Left ventricle myocardium superior (tissue), 1 donor: Measurements from ENCODE around the gene ABR. TPM values are rescaled to one million over a fixed set of nuclear protein-coding genes. Genes with fewer than 3 reads are reported as not detected.
"Not testable (repeated sequence)": the region's sequence is repeated elsewhere in the genome, so short reads cannot be mapped to it uniquely, and the experiment has no call there.

Experiments used
- ATAC-seq: fragments of 200-7000 bp; cut with Tn5 transposase; one replicate; pipeline ENCODE4 v1.9.1; 2020; ENCODE audit warnings: mild to moderate bottlenecking, moderate library complexity
- DNase-seq: peaks from one replicate; pipeline ENCODE4 v3.0.0-alpha.2; 2020
- intact Hi-C: fragments of 100-400 bp; cut with micrococcal nuclease; formaldehyde crosslinking; loops from one replicate; pipeline ENCODE4 v1.11.0; 2022
- total RNA-seq: library from RNA; stranded (reverse); fragmentation: NEBNext Ultra II Directional; extraction: Animal tissue kit (Norgen Biotek cat#: 25700); gene quantifications from one replicate; pipeline ENCODE4 v1.2.1, GENCODE V29; 2021
- donor health status: DM: no; HTN: yes; CAD: no; lungs with severe emphysema.

The ABR gene
- total RNA-seq, 1 donor from 2014 or later: 167 TPM

DNA sequence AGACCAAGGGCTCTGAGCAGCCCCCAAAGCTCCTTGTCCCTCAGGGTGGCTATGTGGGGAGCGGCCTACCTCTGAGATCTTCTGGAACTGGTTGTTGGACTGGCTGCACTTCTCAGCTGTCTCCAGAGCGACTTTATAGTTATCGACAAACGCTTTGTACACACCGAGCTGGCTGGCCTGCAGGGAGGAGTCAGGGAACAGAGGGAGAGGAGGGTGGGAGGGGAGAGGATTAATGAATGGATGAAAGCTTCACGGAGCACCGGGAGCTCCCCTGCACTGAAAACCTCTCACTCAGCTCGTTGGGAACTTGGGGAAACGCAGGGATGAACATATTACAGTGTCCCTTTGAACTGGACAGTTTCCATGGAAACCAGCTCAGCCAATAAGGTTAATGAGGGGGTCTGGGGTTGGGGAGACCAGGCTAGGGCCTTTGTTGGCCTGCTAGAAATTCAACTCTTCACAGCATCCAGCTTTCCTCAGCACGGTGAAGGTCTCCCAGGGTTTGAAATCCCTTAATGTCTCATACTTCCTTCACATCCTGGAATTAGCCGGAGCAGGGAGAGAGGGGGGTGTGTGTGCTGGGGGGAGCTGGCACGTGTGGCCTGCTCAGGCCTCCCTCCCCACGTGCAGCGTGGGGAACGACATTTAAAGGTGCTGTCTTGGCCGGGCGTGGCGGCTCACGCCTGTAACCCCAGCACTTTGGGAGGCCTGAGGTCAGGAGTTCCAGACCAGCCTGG is 96.2 kb downstream of the ABR start:
- no peak for ATAC-seq
- no peak for DNase-seq
- intact Hi-C loops: no loop called here

DNA sequence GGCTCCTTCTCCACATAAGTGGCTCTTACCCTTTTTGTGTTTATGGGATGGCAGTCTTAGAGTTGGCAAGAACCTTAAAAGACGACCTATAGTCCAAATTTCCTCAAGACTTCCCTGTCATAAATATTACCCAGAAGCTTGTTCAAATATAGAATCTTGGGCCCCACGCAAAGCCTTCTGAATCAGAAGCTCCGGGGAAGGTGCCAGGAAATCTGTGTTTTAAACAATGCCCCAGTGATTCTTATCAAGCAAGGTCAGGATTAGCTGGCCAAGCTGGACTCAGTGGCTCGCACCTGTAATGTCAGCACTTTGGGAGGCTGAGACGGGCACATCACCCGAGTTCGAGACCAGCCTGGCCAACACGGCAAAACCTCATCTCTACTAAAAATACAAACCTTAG is 97.2 kb downstream of the ABR start:
- DNase-seq: no peak
- no peak for ATAC-seq
- intact Hi-C loops: no loop called here

DNA sequence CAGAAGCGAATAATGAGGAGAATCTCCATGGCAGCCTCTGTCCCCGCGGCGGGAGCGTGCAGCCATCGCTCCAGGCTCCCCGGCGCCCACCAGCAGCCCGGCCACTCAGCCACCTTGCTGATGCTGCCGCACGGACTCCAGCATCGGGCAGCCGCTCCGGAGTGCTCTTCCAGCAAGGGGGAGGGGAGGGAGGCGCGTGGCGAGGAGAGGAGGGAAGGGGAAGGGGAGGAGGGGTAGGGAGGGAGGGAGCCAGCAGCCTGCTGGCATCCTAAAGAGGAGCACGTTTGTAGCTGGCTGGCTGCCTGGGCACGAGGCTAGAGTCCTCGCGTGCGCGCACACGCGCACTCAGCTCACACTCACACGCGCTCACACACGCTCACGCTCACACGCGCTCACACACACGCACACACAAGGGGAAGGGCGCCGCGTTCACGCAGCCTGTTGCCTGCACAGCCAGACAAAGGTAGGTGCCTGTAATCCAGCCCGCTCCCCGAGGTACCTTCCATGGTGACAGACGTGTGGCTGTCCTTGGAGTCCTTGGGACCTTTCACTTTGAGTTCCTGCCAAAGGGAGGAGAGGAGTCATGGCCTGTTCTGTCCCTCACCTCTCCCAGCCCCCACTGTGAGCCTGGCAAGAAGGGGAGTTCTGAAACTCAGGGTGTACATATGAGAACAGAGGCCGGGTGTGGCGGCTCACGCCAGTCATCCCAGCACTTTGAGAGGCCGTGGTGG is 100.8 kb downstream of the ABR start:
- ATAC-seq (peak; percentile 82), DNase-seq (peak; percentile 82)
- intact Hi-C loops: no loop called here

DNA sequence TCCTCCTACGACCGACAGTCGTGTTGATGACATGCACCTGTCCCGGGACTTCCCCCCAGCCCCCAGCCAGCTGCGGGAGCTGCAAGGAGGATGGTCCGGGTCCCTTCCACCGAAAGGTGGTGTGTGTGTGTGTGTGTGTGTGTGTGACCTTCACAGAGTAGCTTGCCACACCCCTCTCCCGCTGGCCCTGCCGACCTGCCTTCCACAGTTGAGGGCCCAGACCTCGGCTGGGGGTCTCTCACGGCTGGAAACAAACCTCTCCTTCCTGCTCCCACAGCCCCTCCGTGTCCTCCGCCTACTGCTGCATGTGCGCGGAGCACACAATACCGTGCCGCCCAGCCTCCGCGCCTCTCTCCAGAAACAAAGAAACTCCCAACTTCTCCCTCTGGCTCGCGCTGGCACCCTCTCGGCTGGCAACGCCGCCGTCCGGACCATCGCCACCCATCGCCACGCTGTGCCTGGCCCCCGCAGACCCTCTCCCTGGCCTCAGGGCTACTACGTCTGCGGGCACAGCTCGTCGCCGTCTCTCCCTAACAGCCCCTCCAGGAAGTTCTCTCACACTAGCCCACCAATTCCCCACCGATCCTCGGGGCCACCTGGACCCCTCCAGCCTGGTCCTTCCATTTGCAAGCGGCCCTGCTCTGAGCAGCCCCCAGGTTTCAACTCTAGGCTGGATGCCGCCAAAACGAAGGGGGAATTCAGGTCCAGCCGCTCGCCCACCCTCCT is 101.6 kb downstream of the ABR start:
- DNase-seq: no peak
- intact Hi-C loops: no loop called here
- no peak for ATAC-seq

DNA sequence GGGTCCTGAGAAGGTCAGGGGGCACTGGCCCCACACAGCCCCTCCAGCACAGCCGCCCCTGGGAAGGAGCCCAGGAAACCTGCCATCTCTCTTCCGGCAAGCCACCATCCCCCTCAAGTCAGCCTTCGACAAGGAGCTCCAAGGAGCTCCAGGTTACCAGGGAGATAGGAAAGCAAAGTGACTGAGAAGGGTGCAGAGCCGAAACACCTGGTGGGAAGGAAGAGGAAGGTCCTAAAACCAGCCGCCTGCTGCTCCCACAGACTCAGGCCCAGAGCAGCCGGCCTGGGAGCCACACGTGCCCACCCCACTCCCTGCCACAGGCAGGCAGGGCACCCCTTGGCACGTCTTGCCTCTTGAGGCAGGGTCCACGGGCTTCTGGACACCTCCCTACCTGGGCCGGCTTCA is 102.2 kb downstream of the ABR start:
- DNase-seq (no peak), ATAC-seq (no peak)
- intact Hi-C loops: no loop called here

DNA sequence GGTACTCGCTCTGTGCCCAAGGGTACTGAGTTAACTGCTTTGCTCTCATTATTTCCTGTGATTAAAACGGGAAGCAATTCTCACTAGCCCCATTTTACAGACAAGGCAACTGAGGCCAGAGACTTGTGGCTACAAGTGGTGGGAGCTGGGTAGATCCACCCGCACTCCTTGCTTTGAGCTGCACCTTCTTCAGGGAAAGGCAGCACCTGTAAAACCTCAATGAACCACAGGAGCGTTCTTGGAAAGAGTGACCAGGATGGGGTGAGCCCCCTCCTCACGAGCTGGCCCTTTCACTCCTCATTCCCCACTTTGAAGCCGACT is 102.8 kb downstream of the ABR start:
- ATAC-seq (no peak), DNase-seq (peak; percentile 11)
- intact Hi-C loops: no loop called here

DNA sequence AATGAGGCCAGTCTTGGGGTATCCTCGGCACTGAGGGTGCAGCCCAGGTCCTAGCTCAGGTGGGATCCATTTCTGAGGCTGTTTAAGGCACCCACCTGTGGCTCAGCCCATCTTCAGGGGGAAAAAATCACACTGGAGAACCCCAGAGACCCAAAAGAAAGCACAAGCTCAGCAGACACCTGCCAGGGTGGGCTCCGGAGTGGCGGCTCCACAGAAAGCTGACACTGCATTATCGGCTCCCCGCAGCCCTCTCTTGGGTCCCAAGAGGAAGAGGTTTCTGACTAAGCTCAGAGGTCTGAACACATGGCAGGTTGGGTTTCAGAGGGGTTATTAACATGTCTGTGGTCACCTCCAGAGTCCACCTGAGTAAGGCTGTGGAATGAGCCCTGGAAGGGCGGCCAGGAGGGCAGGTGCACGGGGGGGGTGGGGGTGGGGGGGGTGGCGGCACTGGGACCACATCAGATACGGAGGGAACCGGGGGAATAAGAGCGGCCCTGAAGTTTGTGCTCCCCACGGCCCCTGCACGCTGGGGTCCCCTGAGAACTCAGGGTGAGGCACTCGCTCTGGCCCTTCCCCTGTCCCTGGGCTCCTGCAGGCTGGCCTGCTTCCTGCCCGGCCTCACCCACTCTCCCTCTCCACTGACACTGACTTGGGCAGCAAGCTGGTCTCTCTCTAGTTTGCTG is 103.3 kb downstream of the ABR start:
- no peak for ATAC-seq
- intact Hi-C loops: no loop called here
- peak; percentile 10 for DNase-seq

DNA sequence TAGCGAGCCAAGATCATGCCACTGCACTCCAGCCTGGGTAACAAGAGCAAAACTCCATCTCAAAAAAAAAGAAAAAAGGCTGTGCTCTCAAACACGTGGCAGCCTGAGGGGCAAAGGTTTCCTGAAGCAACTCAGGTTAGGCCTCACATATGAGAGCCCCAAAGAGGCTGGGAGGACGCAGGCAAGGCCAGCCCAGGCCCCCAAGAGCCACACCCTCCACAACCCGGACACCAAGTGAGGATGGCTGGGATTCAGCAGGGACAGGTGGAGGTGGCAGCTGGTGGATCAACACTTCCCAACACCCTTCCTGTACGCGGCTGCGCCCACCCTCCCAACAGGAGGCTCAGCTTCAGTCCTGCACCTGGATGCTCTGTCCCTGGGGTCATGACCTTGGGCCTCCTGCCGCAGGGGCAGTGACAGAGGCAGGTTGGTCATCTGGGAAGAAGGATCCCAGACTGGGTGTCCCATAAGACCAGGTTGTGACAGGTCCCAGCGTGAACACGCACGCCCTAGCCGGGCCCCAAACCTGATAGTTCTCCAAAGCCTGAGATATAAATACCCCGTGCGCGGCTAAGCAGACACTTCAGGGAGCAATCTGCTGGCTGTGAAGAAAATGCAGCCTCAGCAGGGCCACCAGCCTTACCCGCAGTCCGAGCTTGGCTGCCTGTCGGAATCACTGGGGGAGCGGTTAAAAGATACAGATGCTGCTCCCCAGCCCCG is 104.7 kb downstream of the ABR start:
- peak; percentile 68 for DNase-seq
- intact Hi-C loops: no loop called here
- ATAC-seq: peak; percentile 67

DNA sequence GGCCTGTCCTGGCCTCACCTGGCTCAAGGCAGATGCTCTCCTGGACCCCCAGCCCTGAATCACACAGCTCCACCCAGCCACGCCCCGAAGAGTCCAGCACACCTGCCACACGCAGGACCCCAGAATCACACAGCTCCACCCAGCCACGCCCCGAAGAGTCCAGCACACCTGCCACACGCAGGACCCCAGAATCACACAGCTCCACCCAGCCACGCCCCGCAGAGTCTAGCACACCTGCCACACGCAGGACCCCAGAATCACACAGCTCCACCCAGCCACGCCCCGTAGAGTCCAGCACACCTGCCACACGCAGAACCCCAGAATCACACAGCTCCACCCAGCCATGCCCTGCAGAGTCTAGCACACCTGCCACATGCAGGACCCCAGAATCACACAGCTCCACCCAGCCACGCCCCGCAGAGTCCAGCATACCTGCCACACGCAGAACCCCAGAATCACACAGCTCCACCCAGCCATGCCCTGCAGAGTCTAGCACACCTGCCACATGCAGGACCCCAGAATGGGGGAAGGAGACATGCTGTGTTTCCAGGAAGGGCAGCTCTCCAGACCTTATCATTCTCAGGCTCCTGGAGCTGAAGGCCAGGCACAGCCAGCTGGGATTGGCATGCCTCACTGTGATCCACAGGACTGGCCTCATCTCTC is 105.7 kb downstream of the ABR start:
- intact Hi-C loops, ATAC-seq, DNase-seq: not testable (repeated sequence)

DNA sequence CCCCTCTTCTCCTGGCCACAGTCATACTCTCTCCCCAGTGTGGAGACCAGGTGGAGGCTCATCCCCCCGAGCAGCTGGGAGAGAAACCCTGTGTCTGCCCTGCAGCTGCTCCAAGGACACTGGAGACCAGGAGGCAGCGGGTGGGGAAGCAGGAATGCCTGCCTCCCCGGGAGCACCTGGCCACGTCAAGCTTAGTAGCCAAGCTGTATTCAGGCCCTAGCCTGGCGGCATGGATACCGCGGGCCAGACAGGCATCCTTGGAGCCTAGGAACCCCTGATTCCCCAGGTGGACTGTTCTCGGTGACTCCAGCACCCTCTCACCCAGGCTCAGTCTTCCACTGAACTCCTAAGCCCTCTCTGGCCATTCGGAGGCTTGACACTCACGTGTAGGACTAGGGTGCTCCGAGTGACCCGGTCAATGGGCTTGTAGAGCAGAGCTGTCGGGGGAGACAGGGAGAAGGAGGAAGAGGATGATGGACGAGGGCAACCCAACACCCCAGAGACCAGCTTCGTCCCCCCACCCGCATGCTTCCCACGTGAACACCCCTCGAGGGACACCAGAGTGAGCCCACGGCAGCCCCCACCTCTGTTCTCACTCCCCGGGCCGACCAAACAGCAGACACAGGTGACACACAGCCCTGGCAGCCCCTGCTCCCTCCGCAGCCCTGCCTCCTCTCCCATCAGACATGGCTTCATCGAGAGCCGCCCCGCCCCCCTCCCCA is 106.4 kb downstream of the ABR start:
- intact Hi-C loops: no loop called here
- DNase-seq (peak; percentile 22), ATAC-seq (no peak)

DNA sequence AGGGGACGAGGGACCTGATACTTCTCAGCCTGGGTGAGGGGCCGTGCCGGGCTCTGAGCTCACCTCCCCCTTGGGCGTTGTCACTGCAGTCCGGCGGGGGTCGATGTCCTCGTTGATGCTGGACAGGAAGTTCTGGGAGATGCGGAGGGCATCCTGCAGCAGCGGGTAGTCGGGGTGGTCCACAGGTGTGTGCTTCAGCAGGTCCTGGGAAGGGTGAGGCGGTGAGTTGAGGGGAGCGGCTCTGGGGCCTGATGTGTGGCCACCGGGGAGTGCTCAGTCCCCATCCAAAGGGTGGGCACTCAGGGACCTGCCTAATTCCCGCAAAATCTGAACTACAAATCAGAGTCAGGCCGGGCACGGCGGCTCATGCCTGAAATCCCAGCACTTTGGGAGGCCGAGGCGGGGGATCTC is 107.2 kb downstream of the ABR start:
- DNase-seq (peak; percentile 25), ATAC-seq (no peak)
- intact Hi-C loops: no loop called here

DNA sequence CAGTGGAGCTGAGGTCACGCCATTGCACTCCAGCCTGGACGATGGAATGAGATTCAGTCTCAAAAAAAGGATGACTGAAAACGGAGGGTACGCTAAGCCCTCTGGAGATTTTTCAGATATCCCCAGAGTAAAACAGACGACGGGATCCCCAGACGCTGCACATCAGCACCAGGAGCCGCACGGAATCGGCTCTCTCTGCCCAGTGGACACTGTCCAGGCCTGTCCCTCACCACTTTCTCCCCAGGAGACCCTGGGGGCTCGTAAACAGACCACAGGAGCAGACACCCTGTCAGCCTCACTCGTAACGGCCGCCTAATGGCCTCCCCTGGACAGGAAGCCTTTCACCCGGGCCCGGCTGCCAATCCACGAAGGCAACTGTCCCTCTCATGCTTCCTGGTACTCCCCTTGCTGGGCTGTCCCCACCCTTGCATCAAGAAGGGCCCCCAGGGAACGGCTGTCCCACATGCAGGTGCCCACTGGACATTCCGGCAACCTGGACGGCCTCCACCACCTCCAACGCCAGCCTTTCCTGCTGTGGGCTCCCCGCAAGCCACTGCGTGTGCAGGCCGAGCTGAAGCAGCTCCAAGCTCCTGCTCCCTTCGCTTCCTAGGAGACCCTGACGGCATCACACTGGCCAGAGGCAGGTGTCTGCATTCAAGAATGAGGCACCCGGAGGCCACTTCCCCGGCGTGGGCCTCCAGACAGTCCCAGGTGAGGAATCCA is 108.5 kb downstream of the ABR start:
- intact Hi-C loops: no loop called here
- no peak for ATAC-seq
- DNase-seq: peak; percentile 19

DNA sequence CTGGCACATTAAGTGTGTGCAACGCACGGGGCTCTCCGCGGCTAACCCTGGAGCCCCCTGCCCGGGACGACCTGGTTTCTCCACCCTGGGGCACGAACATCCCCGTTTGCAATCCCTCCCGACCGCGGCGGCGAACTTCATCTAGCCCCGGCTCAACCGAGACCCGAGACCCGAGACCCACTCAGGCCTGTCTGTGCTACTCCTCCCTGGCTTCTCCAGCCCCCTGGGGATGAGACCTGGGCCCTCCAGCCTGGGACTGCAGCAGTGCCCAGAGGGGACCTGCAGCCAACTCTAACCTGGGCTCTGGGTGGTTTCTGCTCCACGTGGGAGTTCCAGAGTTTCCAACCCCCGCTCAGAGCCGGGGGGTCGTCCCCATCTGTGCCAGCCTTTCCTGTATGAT is 109.4 kb downstream of the ABR start:
- ATAC-seq: no peak
- intact Hi-C loops: no loop called here
- peak; percentile 26 for DNase-seq

DNA sequence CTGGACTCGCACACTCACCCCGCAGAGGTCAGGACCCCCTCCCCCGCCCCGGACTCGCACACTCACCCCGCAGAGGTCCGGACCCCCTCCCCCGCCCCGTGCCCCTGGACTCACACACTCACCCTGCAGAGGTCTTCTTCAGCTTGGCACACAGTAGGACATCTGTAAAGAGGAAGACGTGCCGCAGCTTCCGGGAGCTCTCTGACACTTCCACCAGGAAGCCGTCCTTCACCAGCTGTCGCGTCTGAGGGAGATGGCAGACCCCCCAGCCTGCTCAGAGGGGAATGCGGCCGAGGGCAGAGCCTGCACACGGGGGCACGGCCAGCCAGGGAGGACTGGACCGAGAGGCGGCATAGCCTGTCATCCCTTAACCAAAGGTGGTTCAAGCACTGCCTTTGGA is 109.9 kb downstream of the ABR start:
- DNase-seq: peak; percentile 16
- intact Hi-C loops: no loop called here
- ATAC-seq: no peak

DNA sequence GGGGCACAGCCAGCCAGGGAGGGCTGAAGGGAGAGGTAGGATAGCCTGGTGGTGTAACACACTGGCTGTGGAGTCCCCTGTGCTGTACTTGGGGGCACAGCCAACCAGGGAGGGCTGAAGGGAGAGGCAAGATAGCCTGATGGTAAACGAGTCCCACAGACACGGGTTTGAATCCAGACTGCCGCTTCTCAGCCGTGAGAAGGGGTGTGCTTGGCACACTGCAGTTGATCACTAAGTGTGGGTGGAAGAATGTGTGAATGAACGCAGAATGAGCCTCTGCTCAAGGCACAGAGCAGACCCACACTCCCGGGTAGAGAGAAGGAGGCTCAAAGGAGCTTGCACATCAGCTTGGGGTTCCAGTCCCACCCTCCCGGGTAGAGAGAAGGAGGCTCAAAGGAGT is 111.4 kb downstream of the ABR start:
- DNase-seq (peak; percentile 12), ATAC-seq (no peak)
- intact Hi-C loops: no loop called here

DNA sequence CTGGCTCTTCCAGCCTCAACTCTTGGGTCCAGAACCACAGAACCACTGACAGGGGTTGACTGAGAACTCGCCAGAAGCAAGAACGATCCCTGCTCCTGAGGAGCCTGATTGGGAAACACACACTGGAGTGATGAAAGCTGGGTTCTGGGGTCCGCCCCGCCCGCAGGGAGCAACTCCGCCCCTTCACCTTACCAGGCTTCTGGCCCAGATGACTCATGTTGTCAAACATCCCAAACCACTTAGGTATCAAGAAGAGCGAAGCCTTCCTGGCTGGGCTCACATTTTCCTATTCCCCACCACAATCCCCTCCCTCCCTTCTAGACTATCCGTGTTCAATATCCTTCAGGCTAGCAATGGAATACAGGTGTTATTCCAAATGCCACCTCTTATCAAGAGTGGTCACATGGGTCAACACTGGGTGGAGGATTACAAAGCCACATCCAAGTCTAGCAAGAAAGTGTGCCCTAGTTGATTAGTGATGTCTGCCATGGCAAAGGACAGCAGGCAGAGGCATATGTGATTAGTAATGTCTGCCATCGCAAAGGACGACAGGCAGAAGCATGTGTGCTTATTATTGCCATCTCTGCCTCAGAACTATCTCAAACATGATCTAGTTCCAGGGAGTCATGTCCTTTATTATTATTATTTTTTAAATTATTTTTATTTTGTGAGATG is 112.4 kb downstream of the ABR start:
- intact Hi-C loops: no loop called here
- ATAC-seq: peak; percentile 96

DNA sequence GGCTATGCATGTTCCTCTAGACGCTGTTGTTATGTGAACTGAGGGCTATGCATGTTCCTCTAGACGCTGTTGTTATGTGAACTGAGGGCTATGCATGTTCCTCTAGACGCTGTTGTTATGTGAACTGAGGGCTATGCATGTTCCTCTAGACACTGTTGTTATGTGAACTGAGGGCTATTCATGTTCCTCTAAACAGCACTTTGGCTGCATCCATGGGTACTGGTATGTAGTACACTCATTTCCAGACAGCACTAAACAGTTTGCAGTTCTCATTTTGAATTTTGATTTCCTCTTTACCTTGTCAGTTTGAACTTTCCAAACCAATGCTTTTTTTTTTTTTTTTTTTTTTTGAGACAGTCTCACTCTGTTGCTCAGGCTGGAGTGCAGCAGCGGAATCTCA is 114.4 kb downstream of the ABR start:
- intact Hi-C loops, ATAC-seq: not testable (repeated sequence)

More for the DNA sequence above, 112.4 kb downstream of the ABR start:
- DNase-seq: peak; percentile 73

More for the DNA sequence above, 114.4 kb downstream of the ABR start:
- DNase-seq: not testable (repeated sequence)
